Measurements from ENCODE around the gene RHEB. TPM values are rescaled to one million over a fixed set of nuclear protein-coding genes. Genes with fewer than 3 reads are reported as not detected.

RHEB gene
- polyA plus RNA-seq, 12 donors, result 64.8 to 105 (median 84.8) TPM; not detected in 1

DNA sequence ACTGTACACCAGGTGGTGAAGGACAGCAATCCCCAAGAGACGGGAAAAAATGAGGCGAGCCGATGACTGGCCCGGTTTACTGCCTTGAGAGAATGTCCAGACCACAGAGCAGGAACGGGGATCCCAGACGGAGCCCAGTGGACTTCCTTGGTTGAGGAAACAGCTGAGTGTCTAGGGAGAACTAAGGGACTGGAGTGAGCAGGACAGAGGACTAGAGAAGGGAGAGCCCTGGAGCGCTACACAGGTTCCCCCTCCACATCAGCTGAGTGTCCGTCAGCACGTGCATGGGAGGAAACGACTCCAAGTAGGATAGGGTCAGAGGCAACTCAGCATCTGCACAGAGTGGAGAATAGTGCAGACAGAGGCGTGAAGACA lies 102.8 kb downstream of the RHEB start:
- DNase-seq, result no peak

DNA sequence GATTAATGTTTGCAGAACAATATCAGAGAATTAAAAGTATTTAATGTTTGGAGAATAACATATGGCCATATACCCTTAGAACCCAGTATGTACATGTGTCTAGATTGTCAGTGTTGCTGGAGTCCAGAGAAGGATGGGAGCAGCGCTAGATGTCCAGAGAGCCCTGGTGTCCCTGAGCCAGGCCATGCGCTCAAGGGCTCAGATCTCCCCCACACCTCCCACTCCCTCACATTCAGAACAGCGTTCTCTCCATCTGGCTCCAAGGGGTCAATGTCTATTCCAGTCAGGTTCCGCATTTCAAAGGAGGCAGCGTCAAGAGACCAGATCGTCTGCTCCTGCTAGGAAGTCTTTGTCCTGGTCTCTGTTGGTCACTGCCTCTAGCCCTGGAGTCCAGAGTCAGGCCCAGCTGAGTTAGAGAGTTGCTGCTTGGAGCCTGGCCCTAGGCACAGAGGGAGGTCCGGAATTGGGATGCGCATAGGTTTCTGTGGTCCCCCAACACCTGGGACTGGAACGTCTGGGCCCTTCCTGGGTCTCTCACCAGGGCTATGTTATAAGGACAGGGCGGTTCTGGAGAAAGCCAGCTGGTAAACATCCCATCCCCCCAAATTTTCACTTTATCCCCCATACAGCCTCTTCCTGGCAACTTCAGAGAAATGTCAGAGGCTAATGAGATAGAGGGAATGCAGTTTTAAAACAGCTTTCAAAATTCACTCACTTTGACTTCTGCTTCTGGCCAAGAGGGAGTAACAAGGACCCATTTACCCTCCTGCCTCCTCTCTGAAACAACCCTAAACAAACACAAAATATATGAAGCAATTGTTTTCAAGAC lies 103.4 kb downstream of the RHEB start:
- DNase-seq, result no peak

Other genes starting within 250 kb of the RHEB start
- 10 to 100 TPM in 11 of 12 donors, not detected in 1; 31.4 to 76.1 (median 40.6) TPM for gene NUB1, start 178.1 kb downstream of the RHEB start, polyA plus RNA-seq (ENCODE audit: insufficient read length in 12 of 12)
- 10 to 100 TPM in 3 of 12 donors, 1 to 10 TPM in 8, not detected in 1; 2.3 to 25.2 (median 4.6) TPM for gene WDR86, start 109.9 kb downstream of the RHEB start, polyA plus RNA-seq (ENCODE audit: insufficient read length in 12 of 12)
- gene CRYGN, start 79.8 kb downstream of the RHEB start, polyA plus RNA-seq (ENCODE audit: insufficient read length in 12 of 12), result under 1 TPM in 7 of 12 donors, not detected in 5; 0.12 to 0.82 (median 0.21) TPM